HG02571 (cell line): ENCODE results near the gene CLDND2.

ENCODE experiments used
- ATAC-seq: cut with Tn5 transposase; IDR thresholded peaks from one replicate; pipeline ENCODE4 v1.9.1; 2021; ENCODE audit warnings: mild to moderate bottlenecking, moderate library complexity; ENCODE audit not compliant: unreplicated experiment

The CLDND2 gene

GRCh38 chr19:51386882-51387520 is 18.2 kb upstream of the CLDND2 start:
- ATAC-seq, result no peak

GRCh38 chr19:51382004-51382403 is 13.2 kb upstream of the CLDND2 start:
- ATAC-seq, result no peak

- no peak for ATAC-seq
Observed at GRCh38 chr19:51380379-51380778, 11.6 kb upstream of the CLDND2 start.

GRCh38 chr19:51377422-51377821 is 8.6 kb upstream of the CLDND2 start:
- no peak for ATAC-seq

- no peak for ATAC-seq
Observed at GRCh38 chr19:51375504-51376221, 6.9 kb upstream of the CLDND2 start.

- no peak for ATAC-seq
Observed at GRCh38 chr19:51372649-51373504, 4.1 kb upstream of the CLDND2 start, which contains the start of gene NKG7. TSS of gene NKG7 (minus strand) at chr19:51372654. CDS start at chr19:51372535, 119 bp downstream.

GRCh38 chr19:51372021-51372648 is 3.3 kb upstream of the CLDND2 start:
- ATAC-seq, result no peak

GRCh38 chr19:51371186-51371690 is 2.4 kb upstream of the CLDND2 start:
- no peak for ATAC-seq

- no peak for ATAC-seq
Observed at GRCh38 chr19:51370230-51370629, 1.4 kb upstream of the CLDND2 start.

GRCh38 chr19:51367565-51368365 is 1.0 kb downstream of the CLDND2 start:
- peak; percentile 65 for ATAC-seq

GRCh38 chr19:51367255-51367564 is 1.6 kb downstream of the CLDND2 start:
- ATAC-seq, result peak; percentile 12

GRCh38 chr19:51366389-51367254 is 2.2 kb downstream of the CLDND2 start:
- ATAC-seq, result peak; percentile 50

GRCh38 chr19:51365965-51366388 is 2.8 kb downstream of the CLDND2 start, which contains the start of gene ETFB:
TSS of gene ETFB (minus strand) at chr19:51366388. CDS start at chr19:51366326, 62 bp downstream.
- ATAC-seq, result no peak

GRCh38 chr19:51365211-51365964 is 3.4 kb downstream of the CLDND2 start:
- ATAC-seq, result no peak

- ATAC-seq, result no peak
Observed at GRCh38 chr19:51364200-51365106, 4.3 kb downstream of the CLDND2 start.

- ATAC-seq, result no peak
Observed at GRCh38 chr19:51361239-51361638, 7.6 kb downstream of the CLDND2 start.

GRCh38 chr19:51359294-51359693 is 9.5 kb downstream of the CLDND2 start:
- ATAC-seq, result no peak
